C4-2B (cell line): ENCODE results near the gene CCDC6.

Experiments used
- ZFX ChIP-seq: fragments of 450-650 bp; IDR thresholded peaks from 2 replicates; pipeline ENCODE4 v1.6.1; 2017
- TF ChIP-seq, protein P1 (sequence below): fragments of 450-650 bp; conservative IDR thresholded peaks from 2 replicates; pipeline ENCODE4 v1.5.1; 2017; ENCODE audit warnings: mild to moderate bottlenecking

DNA sequence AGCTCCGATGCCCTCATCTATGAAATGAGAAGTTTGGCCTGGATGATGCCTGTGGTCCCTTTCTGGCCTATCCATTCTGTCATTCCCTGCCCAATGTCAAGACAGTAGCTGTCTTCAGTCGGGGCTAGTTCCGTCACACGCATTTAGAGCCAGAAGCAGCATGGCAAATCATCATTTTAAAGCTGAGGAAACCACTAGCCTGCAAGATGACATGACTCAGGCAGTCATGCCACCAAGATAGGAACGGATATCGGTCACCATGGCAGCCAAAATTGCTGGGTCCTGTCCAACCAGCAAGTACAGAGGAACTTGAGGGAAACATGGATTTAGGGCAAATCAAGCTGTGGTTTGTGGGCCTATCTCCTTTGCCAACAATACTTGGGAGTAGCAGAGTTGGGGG, 88.6 kb downstream of the CCDC6 start:
- TF ChIP-seq, protein P1, sequence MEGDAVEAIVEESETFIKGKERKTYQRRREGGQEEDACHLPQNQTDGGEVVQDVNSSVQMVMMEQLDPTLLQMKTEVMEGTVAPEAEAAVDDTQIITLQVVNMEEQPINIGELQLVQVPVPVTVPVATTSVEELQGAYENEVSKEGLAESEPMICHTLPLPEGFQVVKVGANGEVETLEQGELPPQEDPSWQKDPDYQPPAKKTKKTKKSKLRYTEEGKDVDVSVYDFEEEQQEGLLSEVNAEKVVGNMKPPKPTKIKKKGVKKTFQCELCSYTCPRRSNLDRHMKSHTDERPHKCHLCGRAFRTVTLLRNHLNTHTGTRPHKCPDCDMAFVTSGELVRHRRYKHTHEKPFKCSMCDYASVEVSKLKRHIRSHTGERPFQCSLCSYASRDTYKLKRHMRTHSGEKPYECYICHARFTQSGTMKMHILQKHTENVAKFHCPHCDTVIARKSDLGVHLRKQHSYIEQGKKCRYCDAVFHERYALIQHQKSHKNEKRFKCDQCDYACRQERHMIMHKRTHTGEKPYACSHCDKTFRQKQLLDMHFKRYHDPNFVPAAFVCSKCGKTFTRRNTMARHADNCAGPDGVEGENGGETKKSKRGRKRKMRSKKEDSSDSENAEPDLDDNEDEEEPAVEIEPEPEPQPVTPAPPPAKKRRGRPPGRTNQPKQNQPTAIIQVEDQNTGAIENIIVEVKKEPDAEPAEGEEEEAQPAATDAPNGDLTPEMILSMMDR, result no peak
- no peak for TF ChIP-seq ZFX
